Activated CD8-positive, alpha-beta memory T cell treated with anti-CD3 and anti-CD28 coated beads for 1 hour (primary cell): ENCODE results near the gene RSRC2.
"Not testable (repeated sequence)": the region's sequence is repeated elsewhere in the genome, so short reads cannot be mapped to it uniquely, and the experiment has no call there.

ENCODE experiments used
- DNase-seq, 2 donors: peaks; one replicate each; pipeline ENCODE4 v3.0.0-alpha.2; 2020; ENCODE audit warnings: low read depth in 1 of 2; ENCODE audit errors: extremely low read depth in 1 of 2

The RSRC2 gene

DNA sequence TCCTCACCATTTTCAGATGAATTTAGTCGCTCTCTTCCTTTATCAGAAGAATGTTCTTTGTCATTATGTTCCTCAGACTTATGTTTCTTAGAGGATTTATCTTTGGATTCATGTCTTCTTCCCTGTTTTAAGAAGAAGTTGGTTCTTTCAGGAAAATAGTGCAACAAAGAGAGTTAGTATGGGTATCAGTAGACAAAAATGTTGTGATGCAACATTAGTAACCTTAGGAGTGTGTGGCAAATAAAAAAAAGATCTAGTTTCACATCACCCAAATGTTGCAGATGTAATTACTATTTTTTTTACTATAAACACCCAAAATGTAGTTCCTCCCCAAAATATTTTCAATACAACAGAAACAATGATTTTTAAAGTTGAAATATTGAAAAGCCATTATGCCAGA lies 7.8 kb downstream of the RSRC2 start:
- DNase-seq: no peak

DNA sequence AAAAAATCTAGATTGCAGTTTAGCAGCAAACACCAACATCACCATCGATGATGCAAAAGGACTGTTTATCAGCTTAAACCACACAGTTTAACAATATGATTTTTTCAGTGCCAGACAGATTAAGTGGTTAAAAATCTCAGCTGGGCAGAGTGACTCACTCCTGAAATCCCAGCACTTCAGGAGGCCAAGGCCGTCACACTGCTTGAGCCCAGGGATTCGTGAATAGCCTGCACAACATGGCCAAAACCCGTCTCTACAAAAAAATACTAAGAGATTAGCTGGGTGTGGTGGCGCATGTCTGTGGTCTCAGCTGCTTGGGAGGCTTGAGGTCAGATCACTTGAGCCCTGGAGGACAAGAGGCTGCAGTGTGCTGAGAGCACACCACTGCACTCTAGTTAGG lies 8.9 kb downstream of the RSRC2 start:
- no peak for DNase-seq

DNA sequence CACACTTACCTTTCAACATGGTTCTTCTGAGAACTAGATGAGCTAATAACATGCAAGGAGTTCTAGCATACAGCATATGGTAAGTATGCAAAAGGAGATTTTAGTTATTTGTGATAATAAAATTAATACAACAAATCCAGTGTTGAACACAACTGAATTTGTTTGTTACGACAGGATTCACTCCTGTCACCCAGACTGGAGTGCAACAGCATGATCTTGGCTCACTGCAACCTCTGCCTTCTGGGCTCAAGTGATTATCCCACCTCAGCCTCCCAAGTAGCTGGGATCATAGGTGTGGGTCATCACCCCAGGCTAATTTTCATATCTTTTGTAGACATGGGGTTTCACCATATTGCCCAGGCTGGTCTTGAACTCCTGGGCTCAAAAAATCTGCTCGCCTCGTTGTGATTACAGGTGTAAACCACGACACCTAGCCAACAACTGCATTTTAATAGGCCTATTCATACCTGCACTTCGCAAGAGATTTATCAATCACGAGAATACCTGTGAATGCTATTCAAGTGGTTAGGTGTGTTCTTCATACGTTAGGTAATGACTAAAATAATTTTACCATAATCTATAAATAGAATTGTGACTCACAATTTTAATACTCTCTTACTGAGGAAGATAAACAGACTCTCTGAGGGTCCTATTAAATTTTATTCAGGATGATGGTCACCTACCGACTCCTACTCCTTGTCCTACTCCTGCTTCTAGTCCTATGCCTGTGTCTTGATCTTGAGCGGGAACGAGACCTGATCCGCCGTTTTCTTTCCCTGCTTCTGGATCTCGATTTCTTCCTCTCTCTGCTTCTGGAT lies 10.0 kb downstream of the RSRC2 start:
- DNase-seq: no peak

DNA sequence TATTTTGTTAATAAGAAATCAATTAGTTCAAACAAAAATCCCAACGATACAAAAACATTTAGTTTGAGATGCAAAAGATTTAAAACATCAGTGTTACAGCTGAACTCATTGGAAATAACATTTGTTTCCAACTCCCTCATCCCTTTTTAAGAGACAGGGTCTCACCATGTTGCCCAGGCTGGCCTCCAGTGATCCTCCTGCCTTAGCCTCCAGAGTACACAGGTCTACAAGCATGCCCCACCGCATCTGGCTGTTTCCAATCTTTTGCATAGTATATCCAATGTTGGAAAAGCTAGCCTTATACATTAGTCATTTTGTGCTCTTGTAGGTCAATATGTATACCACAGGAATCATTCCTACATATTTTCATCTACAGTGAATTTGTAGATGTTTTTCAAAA lies 11.5 kb downstream of the RSRC2 start:
- no peak for DNase-seq

DNA sequence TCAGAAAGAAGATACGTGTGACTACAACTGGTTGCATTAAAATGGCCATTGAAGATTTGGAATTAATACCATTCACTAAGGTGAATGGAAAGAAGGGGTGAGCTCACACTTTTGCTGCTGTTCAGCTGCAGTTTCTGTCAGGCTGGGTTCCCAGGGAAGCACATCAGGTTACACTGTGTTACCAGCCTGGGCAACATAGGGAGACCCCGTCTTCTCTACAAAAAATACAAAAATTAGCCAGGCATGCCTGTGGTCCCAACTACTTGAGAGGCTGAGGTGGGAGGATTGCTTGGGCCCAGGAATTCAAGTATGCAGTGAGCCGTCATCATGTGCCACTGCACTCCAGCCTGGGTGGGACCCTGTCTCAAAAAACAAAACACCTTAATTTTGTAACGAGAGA lies 13.1 kb downstream of the RSRC2 start:
- DNase-seq: no peak

DNA sequence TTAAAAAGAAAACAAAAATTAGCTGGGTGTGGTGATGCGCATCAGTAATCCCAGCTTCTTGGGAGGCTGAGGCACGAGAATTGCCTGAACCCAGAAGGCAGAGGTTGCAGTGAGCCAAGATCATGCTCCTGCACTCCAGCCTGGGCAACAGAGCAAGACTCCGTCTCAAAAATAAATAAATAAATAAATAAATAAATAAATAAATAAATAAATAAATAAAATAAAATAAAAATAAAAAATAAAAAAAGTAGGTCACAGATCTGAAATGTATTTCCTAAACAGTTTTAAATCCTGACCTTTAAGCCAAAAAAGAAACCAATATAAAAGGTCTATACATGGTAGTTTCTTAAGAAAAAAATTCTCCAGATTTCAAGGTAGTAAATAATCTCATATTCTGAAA lies 13.7 kb downstream of the RSRC2 start:
- not testable (repeated sequence) for DNase-seq

DNA sequence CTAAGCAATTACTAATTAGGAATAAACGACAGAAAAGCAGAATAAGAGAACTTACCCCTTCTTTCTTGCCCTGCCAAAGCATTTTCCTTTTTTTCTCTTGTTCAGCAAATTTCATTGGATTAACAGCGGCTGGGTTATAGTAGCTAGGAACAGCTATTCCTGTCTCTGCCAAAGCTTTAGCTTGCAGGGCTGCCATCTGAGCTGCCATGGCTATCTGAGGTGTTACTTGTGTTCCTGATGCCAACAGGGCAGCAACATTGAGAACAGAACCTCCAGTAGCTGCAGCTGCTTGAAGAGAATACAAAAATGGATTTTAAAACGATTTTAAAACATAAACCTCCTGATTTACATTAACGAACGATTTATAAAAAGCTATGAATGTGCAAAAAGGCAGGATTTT lies 18.6 kb downstream of the RSRC2 start:
- no peak for DNase-seq

DNA sequence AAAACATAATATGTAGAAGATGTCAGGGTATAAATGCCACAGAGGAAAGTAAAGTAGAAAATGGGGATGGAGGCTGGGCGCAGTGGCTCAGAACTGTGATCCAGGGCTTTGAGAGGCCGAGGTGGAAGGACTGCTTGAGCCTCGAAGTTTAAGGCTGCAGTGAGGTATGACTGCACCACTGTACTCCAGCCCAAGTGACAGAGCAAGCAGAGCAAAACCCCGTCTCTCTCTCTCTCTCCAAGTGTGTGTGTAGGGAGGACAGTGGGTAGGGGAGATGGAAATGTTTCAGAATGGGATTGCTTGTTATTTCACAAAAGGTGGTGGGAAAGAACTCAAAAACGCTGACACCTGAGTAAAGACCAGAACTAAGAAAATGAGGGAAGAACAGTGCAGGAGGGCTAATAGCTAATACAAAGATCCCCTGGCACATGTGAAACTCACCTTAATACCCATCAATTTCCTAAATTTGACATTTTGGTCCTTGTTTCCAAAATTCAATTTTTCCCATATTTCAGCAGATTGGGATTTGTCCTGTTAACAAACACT lies 20.3 kb downstream of the RSRC2 start:
- DNase-seq: no peak

DNA sequence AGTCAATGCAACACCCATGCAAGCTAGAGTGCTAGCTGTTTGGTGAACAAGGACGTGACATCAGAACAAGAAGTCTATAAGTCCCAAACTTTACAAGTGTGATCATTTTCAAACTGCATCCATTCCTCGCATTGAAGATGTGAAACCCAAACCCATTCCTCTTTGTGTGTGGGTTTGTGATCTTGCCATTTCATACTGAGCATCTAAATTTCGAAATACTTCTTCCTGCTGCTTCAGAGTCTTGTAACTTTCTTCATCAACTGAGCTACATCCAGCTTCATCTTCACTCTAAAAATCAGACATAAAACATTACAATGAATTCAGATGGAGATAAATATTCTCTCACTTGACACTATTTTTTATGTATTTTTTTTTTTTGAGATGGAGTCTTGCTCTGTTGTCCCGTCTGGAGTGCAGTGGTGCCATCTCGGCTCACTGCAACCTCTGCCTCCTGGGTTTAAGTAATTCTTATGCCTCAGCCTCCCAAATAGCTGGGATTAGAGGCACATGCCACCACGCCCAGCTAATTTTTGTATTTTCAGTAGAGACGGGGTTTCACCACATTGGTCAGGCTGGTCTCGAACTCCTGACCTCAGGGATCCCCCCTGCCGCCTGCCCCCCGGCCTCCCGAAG lies 21.2 kb downstream of the RSRC2 start:
- DNase-seq: no peak

DNA sequence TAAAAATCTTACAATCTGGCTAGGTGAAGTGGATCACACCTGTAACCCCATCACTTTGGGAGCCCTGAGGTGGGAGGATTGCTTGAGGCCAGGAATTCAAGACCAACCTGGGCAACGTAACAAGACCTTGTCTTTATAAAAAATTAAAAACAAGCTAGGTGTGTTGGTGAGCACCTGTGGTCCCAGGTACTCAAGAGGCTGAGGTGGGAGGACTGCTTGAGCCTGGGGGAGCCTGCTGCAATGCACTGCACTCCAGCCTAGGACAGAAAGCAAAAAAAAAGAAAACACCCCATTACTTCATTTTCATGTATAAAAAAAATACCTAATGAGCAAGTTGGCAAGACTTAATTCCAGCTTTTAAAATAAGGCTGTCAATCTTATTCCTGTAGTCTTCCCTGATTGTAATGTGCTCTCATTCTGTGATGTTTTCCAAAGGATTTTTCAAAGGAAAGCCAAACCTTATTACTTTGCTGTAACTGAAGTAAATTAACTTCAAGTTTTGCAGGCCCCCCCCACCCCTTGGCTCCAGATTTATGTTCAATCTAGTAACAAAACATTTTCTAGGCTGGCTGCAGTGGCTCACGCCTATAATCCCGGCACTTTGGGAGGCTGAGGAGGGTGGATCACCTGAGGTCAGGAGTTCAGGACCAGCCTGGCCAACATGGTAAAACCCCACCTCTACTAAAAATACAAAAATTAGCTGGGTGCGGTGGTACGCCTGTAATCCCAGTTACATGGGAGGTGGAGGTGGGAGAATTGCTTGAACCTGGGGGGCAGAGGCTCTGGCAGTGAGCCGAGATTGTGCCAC lies 22.7 kb downstream of the RSRC2 start:
- DNase-seq: no peak

DNA sequence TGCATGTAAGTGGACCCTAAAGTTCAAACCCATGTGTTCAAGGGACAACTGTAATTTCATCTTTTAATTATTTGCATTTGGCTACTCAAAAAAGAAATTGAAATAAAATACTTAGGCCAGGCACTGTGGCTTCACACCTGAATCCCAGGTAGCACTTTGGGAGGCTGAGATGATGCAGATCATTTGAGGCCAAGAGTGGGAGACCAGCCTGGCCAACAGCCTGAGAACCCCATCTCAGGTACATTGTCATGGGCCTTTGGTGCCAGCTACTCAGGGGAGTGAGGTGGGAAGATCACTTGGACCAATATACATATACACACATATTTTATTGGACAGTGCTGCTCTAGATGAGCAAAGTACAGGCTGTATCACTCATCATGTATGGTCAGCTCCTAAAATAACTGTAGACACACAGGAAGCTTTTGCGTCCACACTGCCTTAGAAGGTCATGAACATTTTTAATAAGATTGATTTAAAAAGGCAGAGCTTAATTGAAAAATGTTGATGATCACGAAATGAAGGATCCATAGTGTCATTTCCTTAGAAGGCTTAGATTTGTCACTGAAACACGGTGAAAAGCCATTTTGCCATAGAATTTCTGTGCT lies 23.5 kb downstream of the RSRC2 start:
- DNase-seq: no peak

DNA sequence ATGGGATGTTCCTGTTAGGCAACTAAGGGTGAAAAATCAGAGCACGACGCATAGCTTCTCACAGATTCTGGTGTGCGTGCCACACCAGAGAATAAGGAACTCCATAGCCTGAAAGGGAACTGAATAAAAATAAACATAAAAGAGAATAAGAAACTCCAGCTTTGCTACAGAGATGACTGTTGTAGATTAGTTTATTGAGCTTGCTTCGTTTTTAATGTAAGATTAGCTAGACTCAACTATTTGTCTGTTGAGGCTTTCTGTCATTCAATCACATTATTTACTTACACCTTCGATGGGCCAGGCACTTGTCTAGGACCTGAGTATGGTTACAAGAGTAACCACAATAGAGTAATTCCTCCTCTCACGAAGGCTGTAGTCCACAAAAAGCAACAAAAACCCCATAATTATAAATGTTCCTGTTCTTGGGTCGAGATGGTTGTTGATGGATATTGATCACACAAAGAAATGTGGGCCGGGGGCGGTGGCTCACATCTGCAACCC lies 25.2 kb downstream of the RSRC2 start:
- no peak for DNase-seq

DNA sequence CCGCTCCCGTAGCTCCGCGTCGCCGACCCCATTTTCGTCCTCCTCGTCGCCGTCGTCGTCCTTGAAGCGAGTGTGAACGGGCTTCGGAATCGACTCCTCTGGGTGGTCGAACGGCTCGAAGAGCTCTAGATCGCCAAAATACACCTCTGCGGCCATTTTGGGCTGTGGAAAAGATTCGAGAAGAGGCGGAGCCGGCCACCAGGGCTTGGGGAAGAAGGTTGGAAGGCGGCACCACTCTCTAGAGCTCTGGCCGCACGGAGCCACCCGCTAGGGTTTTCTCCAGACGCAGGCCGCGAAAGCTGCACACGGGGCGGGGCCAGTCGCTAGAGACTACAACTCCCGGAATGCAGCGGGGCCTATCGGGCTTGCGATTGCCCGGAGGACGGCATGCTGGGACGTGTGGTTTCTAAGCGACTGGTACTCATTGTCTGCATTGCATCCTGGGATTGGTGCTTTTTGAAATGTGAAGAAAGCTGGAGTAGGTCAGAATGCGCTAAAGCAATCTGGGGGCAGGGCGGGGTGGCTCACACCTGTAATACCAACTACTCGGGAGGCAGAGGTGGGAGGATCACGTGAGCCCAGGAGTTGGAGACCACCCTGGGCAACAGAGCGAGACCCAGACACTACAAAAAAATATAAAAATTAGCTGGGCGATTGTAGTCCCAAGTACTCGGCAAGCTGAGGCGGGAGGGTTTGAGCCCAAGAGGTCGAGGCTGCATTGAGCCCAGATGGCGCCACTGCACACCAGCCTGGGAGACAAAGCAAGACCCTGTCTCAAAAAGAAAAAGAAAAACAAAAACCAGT lies 25.8 kb downstream of the RSRC2 start, which contains the start of gene ZCCHC8:
ZCCHC8 (minus strand) TSS at position 248 of the 804 bp plus-strand sequence; CDS start at position 156, 92 bp downstream.
- DNase-seq: peak; percentile 92 to 93

DNA sequence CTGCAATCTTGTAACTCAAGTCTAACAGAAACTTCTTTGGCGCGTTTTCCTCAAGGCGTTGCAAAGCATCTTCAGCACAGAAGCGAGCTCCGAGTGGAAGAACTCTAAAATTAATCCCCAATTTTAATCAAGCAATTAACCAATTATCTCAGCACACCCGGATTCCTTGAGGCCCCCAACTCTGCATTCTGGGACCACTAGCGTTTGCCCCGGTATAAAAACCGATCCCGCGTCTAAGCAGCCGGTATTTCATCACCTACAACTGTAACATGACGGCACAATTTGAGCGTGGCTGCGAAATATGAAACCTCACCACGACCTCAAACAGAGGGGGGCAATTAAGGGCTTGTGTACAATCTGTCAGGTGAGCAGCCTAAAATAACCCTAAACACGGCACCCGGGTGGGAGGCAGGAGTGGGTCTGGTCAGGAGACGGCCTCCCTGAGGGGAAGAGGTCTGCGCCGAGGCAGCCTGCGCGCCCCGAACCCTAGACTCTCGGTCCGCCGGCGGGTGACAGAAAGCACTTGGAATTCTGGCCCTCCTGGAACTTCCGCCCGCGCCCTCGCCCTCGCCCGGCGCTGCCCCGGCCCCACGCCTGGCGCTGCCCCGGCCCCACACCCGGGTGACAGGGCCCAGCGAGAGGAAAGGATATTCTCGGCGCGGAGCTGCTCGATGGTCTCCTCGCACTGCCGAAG lies 26.6 kb downstream of the RSRC2 start:
- no peak for DNase-seq

DNA sequence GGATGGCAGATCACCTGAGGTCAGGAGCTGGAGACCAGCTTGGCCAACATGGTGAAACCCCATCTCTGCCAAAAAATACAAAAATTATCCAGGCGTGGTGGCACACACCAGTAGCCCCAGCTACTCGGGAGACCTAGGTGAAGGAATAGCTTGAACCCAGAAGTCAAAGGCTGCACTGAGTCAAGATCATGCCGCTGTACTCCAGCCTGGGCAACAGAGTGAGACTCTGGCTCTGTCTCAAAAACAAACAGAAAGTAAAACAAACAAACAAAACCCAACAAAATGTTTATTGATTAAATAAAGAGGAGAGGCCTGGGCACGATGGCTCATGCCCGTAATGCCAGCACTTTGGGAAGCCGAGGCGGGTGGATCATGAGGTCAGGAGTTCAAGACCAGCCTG lies 31.5 kb downstream of the RSRC2 start:
- no peak for DNase-seq

DNA sequence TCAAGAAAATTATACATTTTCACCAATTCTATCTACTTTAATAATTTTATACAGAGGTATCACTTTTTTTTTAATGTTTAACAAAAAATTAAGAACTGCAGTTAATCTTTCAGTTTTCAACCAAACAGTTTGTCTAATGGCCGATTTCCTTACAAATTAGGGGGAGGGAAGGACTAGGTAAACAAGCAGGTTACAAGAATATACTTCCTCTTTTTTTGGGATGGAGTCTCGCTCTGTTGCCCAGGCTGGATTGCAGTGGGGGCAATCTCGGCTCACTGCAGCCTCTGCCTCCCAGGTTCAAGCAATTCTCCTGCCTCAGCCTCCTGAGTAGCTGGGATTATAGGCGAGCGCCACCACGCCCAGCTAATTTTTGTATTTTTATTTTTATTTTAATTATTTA lies 33.5 kb downstream of the RSRC2 start:
- not testable (repeated sequence) for DNase-seq

DNA sequence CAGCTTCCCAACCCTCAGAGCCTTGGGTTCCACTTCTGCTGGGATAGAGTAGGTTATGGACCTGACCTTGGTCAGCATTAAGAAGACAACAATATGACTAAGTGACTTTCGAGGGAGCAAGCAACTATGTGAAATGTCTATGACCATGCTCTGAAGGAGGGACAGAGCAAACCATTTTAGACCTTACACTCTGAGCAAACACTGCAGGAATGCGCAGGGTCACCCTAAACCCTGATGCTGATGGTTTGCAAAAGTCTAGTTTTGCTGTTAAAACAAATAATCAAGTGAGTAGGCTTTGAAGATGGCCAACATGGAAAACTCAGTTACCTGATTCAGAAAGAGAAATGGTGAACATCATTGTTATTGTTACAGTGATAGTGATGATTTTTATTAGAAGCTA lies 34.7 kb downstream of the RSRC2 start:
- DNase-seq: no peak

DNA sequence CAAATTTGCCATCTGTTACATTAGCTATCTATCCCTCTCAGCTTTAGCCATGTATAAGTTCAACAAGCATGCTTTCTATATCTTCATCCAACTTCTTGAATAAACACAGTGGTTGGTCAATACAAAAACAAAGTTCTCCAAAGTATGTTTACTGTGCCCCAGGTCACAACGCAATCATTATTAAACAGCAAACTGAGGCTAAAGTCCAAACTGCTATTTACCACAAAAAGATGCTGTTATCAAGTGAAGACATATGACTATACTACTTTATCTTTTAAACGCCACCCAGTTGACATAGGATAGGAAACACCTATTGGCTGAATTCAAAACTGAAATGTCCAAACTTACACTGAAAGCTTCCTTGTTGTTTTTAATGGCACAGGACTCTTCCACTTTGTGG lies 37.7 kb downstream of the RSRC2 start:
- DNase-seq: no peak

DNA sequence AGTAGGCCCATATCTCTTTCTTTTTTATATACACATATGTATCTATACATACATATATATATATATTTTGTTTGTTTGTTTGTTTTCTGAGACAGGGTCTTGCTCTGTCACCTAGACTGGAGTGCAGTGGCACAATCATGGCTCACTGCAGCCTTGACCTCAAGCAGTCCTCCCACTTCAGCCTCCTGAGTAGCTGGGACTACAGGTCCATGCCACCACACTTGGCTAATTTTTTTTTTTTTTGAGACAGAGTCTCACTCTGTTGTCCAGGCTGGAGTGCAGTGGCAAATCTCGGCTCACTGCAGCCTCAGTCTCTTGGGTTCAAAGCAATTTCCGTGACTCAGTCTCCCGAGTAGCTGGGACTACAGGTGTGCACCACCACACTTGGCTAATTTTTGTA lies 38.9 kb downstream of the RSRC2 start:
- DNase-seq: not testable (repeated sequence)
